Measurements from ENCODE around the gene PLXNC1.

Gene PLXNC1

DNA sequence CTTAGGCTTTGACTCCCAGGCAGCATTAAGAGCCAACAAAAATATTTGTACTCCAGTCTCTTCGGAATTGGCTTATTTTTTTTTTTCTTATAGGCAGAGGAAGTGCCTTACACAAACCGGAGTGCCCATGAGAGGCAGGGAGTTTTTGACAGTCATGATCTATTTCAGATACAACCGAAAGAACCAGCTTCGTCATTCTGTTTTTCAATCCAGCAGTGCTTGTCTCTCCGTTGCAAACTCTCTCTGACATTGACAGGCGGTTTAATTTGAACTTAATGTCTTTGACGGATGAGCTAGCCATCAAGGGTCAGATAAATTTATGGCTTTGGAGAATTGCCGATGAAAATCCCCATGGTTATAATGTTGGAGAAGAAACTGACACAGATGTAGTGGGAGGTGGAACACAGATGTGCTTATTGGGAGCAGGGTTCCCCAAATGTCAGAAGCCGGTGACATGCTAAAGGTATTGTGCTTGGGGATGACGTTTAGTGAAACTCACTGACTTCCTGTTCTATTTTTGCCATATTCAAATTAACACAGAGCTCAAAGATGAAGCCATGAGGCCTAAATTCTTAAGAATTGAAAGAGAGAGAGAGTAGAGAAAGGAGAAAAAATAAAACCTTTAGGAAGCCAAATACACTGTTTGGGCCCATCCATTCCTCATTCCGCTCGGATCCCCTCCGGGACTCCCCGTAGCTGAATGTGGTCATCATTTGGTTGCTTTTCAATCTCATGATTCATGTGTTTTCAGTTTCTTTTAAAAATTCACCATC, 59.7 kb downstream of the PLXNC1 start:
- H3K4me3 ChIP-seq (ENCODE audit: insufficient read depth, low read depth, low read length, poor library complexity, severe bottlenecking): peak overlapping the region; percentile 39
- peaks cover 35% of the 10 kb centered on the region for H3K4me1 ChIP-seq (ENCODE audit: control insufficient read depth, insufficient read depth, low read length, poor library complexity, severe bottlenecking)
- peak overlapping the region; percentile 72 for H3K27ac ChIP-seq (ENCODE audit: insufficient read depth, low read length, poor library complexity, severe bottlenecking)
- no peaks in the 10 kb centered on the region for H3K27me3 ChIP-seq (replicated peaks; ENCODE audit: control insufficient read depth, insufficient read depth, low read length, poor library complexity, severe bottlenecking)
- no peaks in the 10 kb centered on the region for H3K9me3 ChIP-seq (ENCODE audit: control insufficient read depth, low read length)
- no peaks in the 10 kb centered on the region for H3K36me3 ChIP-seq (ENCODE audit: control insufficient read depth, insufficient read depth, low read length)
- DNase-seq: peak in 2 of 3 donors; percentile 5 to 8

- H3K27ac ChIP-seq (ENCODE audit: insufficient read depth, low read length, poor library complexity, severe bottlenecking): peak overlapping the region; percentile 72
- H3K36me3 ChIP-seq (ENCODE audit: control insufficient read depth, insufficient read depth, low read length): no peaks in the 10 kb centered on the region
- no peaks in the 10 kb centered on the region for H3K27me3 ChIP-seq (replicated peaks; ENCODE audit: control insufficient read depth, insufficient read depth, low read length, poor library complexity, severe bottlenecking)
- no peaks in the 10 kb centered on the region for H3K9me3 ChIP-seq (ENCODE audit: control insufficient read depth, low read length)
- peak overlapping the region; percentile 39 for H3K4me3 ChIP-seq (ENCODE audit: insufficient read depth, low read depth, low read length, poor library complexity, severe bottlenecking)
- no peak for DNase-seq
- H3K4me1 ChIP-seq (ENCODE audit: control insufficient read depth, insufficient read depth, low read length, poor library complexity, severe bottlenecking): peaks cover 34% of the 10 kb centered on the region
Observed at GRCh38 chr12:94208622-94208966, 60.2 kb downstream of the PLXNC1 start.

DNA sequence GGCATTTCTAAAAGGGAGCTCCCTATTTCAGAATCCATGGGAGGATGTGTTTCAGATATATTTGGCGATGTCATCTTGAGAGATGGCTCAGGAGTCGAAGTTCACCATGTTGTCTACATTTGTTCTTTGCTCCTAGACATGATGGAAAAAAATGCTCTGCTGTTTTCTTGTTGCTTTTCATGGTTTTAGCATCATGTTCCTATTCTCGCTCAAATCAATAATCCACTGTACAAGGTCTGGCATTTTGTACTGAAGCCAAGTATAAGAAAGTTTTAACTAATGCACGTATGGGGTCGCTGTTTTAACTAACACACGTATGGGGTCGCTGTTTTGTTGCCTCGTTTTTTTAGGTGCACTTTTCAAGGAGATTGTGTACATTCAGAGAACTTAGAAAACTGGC, 60.9 kb downstream of the PLXNC1 start:
- no peaks in the 10 kb centered on the region for H3K9me3 ChIP-seq (ENCODE audit: control insufficient read depth, low read length)
- no peak overlapping the region for H3K27ac ChIP-seq (ENCODE audit: insufficient read depth, low read length, poor library complexity, severe bottlenecking)
- DNase-seq: no peak
- H3K36me3 ChIP-seq (ENCODE audit: control insufficient read depth, insufficient read depth, low read length): no peaks in the 10 kb centered on the region
- no peaks in the 10 kb centered on the region for H3K27me3 ChIP-seq (replicated peaks; ENCODE audit: control insufficient read depth, insufficient read depth, low read length, poor library complexity, severe bottlenecking)
- H3K4me3 ChIP-seq (ENCODE audit: insufficient read depth, low read depth, low read length, poor library complexity, severe bottlenecking): peak overlapping the region; percentile 39
- H3K4me1 ChIP-seq (ENCODE audit: control insufficient read depth, insufficient read depth, low read length, poor library complexity, severe bottlenecking): peaks cover 34% of the 10 kb centered on the region

DNA sequence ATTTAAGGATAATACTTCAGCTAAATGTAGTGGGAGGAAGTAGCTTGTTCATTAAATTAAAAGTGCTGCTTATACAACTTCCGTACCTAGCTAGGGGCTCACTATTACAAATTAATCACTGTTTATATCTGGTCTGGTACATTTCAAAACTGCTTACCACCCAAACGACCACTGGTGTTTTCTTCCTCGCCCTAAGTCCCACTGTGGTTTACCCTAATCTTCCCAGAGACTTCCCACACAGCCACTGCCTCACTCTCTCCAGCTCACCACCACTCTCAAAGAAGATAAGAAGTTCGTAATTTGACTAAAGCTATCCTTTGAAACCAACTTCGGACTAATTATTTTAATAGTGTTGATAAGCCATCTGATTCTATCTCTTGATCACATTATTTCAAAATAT, 62.6 kb downstream of the PLXNC1 start:
- no peak for DNase-seq
- H3K4me1 ChIP-seq (ENCODE audit: control insufficient read depth, insufficient read depth, low read length, poor library complexity, severe bottlenecking): peaks cover 20% of the 10 kb centered on the region
- no peak overlapping the region for H3K27ac ChIP-seq (ENCODE audit: insufficient read depth, low read length, poor library complexity, severe bottlenecking)
- H3K4me3 ChIP-seq (ENCODE audit: insufficient read depth, low read depth, low read length, poor library complexity, severe bottlenecking): no peak overlapping the region
- no peaks in the 10 kb centered on the region for H3K36me3 ChIP-seq (ENCODE audit: control insufficient read depth, insufficient read depth, low read length)
- H3K9me3 ChIP-seq (ENCODE audit: control insufficient read depth, low read length): no peaks in the 10 kb centered on the region
- no peaks in the 10 kb centered on the region for H3K27me3 ChIP-seq (replicated peaks; ENCODE audit: control insufficient read depth, insufficient read depth, low read length, poor library complexity, severe bottlenecking)

DNA sequence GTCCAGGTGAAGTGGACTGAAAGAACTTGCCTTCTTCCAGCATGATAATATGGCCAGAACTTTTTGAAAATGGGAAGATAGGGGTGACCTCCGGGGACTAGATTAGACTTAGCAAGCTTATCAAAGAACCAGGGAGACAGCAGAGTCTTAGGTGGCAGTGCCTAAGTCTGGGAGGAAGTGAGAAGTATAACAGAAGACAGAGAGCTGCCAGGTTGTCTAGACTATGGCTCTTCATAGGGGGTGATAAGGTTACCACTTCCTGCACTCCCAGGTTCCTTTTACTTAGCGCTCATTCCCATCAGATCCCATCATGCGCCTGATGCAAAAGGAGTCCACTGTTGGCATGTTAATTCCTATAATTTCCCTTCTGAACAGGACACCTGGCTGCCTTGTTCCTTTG, 69.9 kb downstream of the PLXNC1 start:
- Histone ChIP-seq H3K36me3 (ENCODE audit: control insufficient read depth, insufficient read depth, low read length) (peaks cover under 1% of the 10 kb centered on the region), H3K9me3 (ENCODE audit: control insufficient read depth, low read length) (no peaks in the 10 kb centered on the region), H3K4me1 (ENCODE audit: control insufficient read depth, insufficient read depth, low read length, poor library complexity, severe bottlenecking) (no peaks in the 10 kb centered on the region), H3K27me3 (replicated peaks; ENCODE audit: control insufficient read depth, insufficient read depth, low read length, poor library complexity, severe bottlenecking) (no peaks in the 10 kb centered on the region), H3K27ac (ENCODE audit: insufficient read depth, low read length, poor library complexity, severe bottlenecking) (no peak overlapping the region), H3K4me3 (ENCODE audit: insufficient read depth, low read depth, low read length, poor library complexity, severe bottlenecking) (no peak overlapping the region)
- no peak for DNase-seq

- no peak overlapping the region for H3K27ac ChIP-seq (ENCODE audit: insufficient read depth, low read length, poor library complexity, severe bottlenecking)
- no peak for DNase-seq
- no peaks in the 10 kb centered on the region for H3K9me3 ChIP-seq (ENCODE audit: control insufficient read depth, low read length)
- no peak overlapping the region for H3K4me3 ChIP-seq (ENCODE audit: insufficient read depth, low read depth, low read length, poor library complexity, severe bottlenecking)
- H3K27me3 ChIP-seq (replicated peaks; ENCODE audit: control insufficient read depth, insufficient read depth, low read length, poor library complexity, severe bottlenecking): no peaks in the 10 kb centered on the region
- no peaks in the 10 kb centered on the region for H3K4me1 ChIP-seq (ENCODE audit: control insufficient read depth, insufficient read depth, low read length, poor library complexity, severe bottlenecking)
- peaks cover 13% of the 10 kb centered on the region for H3K36me3 ChIP-seq (ENCODE audit: control insufficient read depth, insufficient read depth, low read length)
Observed at GRCh38 chr12:94219622-94220302, 71.4 kb downstream of the PLXNC1 start.

GRCh38 chr12:94220804-94221203, 72.4 kb downstream of the PLXNC1 start:
- no peak for DNase-seq
- Histone ChIP-seq H3K27ac (ENCODE audit: insufficient read depth, low read length, poor library complexity, severe bottlenecking) (no peak overlapping the region), H3K27me3 (replicated peaks; ENCODE audit: control insufficient read depth, insufficient read depth, low read length, poor library complexity, severe bottlenecking) (no peaks in the 10 kb centered on the region), H3K36me3 (ENCODE audit: control insufficient read depth, insufficient read depth, low read length) (peaks cover 19% of the 10 kb centered on the region), H3K9me3 (ENCODE audit: control insufficient read depth, low read length) (no peaks in the 10 kb centered on the region), H3K4me3 (ENCODE audit: insufficient read depth, low read depth, low read length, poor library complexity, severe bottlenecking) (no peak overlapping the region), H3K4me1 (ENCODE audit: control insufficient read depth, insufficient read depth, low read length, poor library complexity, severe bottlenecking) (no peaks in the 10 kb centered on the region)

DNA sequence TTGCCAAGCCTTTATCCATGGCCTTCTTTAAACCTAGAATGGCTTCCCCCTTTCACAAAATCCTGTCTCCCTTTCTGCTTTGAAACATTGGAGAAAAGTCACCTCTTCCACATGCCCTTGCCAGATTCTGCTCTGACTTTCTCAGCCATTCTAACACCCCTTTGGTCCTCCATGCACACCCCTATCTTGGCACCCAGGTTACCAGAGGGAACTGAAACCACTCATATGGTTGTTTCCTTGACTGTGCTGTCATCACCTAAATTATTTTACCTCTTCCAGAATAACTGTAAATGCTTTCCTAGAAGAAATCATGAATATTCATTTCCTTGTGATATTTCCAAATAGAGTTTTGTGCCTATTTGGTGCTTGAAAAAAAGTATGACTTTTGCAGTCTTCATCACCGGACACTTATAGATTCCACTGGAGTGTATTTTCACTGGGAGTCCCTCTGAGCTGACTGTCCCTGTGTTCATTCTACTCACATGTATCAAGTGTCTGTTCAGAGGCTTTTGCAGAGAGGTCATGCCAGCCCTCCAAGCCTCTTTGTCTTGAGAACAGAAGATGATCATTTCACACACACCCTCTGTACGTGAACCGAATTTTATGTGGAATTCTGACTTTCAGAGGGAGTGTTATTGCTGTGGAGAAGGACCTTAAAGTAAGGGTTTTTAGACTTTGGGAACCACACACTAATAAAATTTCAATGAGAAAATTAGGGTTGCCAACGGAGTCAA, 74.1 kb downstream of the PLXNC1 start:
- no peak for DNase-seq
- peaks cover 25% of the 10 kb centered on the region for H3K36me3 ChIP-seq (ENCODE audit: control insufficient read depth, insufficient read depth, low read length)
- H3K4me1 ChIP-seq (ENCODE audit: control insufficient read depth, insufficient read depth, low read length, poor library complexity, severe bottlenecking): no peaks in the 10 kb centered on the region
- H3K27me3 ChIP-seq (replicated peaks; ENCODE audit: control insufficient read depth, insufficient read depth, low read length, poor library complexity, severe bottlenecking): no peaks in the 10 kb centered on the region
- H3K4me3 ChIP-seq (ENCODE audit: insufficient read depth, low read depth, low read length, poor library complexity, severe bottlenecking): no peak overlapping the region
- H3K9me3 ChIP-seq (ENCODE audit: control insufficient read depth, low read length): no peaks in the 10 kb centered on the region
- no peak overlapping the region for H3K27ac ChIP-seq (ENCODE audit: insufficient read depth, low read length, poor library complexity, severe bottlenecking)

- DNase-seq: no peak
- no peak overlapping the region for H3K4me3 ChIP-seq (ENCODE audit: insufficient read depth, low read depth, low read length, poor library complexity, severe bottlenecking)
Observed at GRCh38 chr12:94223842-94224241, 75.5 kb downstream of the PLXNC1 start.

DNA sequence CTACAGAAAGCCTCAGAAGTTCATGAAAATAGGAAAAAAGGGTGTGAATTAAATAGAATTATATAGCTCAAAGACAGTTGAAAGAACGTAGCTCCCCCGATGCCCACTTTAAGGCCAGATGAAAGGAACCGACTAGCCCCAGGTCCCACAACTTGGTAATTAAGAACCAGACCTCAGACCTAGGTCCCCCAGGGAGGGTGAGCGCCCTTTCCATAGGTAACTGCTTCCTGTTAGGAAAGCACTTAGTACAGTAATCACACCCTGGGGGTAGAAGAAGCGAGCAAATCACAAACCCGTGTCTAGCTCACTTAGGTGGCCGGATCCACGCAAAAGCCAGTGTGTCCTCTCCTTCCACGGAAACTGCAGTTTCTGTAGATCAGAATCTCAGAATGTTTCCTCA, 77.1 kb downstream of the PLXNC1 start:
- H3K9me3 ChIP-seq (ENCODE audit: control insufficient read depth, low read length): no peaks in the 10 kb centered on the region
- H3K4me1 ChIP-seq (ENCODE audit: control insufficient read depth, insufficient read depth, low read length, poor library complexity, severe bottlenecking): peaks cover 7% of the 10 kb centered on the region
- DNase-seq: no peak
- peaks cover 25% of the 10 kb centered on the region for H3K36me3 ChIP-seq (ENCODE audit: control insufficient read depth, insufficient read depth, low read length)
- H3K4me3 ChIP-seq (ENCODE audit: insufficient read depth, low read depth, low read length, poor library complexity, severe bottlenecking): no peak overlapping the region
- H3K27ac ChIP-seq (ENCODE audit: insufficient read depth, low read length, poor library complexity, severe bottlenecking): no peak overlapping the region
- no peaks in the 10 kb centered on the region for H3K27me3 ChIP-seq (replicated peaks; ENCODE audit: control insufficient read depth, insufficient read depth, low read length, poor library complexity, severe bottlenecking)

More at GRCh38 chr12:94223842-94224241, 75.5 kb downstream of the PLXNC1 start:
- Histone ChIP-seq H3K4me1 (ENCODE audit: control insufficient read depth, insufficient read depth, low read length, poor library complexity, severe bottlenecking) (no peaks in the 10 kb centered on the region), H3K27ac (ENCODE audit: insufficient read depth, low read length, poor library complexity, severe bottlenecking) (no peak overlapping the region), H3K36me3 (ENCODE audit: control insufficient read depth, insufficient read depth, low read length) (peaks cover 25% of the 10 kb centered on the region), H3K27me3 (replicated peaks; ENCODE audit: control insufficient read depth, insufficient read depth, low read length, poor library complexity, severe bottlenecking) (no peaks in the 10 kb centered on the region), H3K9me3 (ENCODE audit: control insufficient read depth, low read length) (no peaks in the 10 kb centered on the region)
